Measurements from ENCODE around the gene MEGF11.
A peak's percentile ranks its signal among the peaks of the same experiment; 100 is the strongest.

MEGF11 gene

GRCh38 chr15:66108483-66109265 lies 144.9 kb downstream of the MEGF11 start:
- DNase-seq = no peak

- no peak for DNase-seq
Observed at GRCh38 chr15:66107070-66107469, 146.5 kb downstream of the MEGF11 start.

GRCh38 chr15:66105286-66106265 lies 148.0 kb downstream of the MEGF11 start:
- no peak for DNase-seq

GRCh38 chr15:66103293-66103590 lies 150.3 kb downstream of the MEGF11 start:
- no peak for DNase-seq

GRCh38 chr15:66102563-66103292 lies 150.8 kb downstream of the MEGF11 start:
- no peak for DNase-seq

GRCh38 chr15:66101715-66102395 lies 151.7 kb downstream of the MEGF11 start:
- no peak for DNase-seq

- DNase-seq = no peak
Observed at GRCh38 chr15:66100761-66101160, 152.8 kb downstream of the MEGF11 start.

GRCh38 chr15:66099950-66100671 lies 153.4 kb downstream of the MEGF11 start:
- DNase-seq = no peak

GRCh38 chr15:66098022-66098363 lies 155.6 kb downstream of the MEGF11 start:
- no peak for DNase-seq

GRCh38 chr15:66097151-66098021 lies 156.2 kb downstream of the MEGF11 start:
- DNase-seq = no peak

GRCh38 chr15:66096688-66097058 lies 156.9 kb downstream of the MEGF11 start:
- DNase-seq = no peak

- DNase-seq = no peak
Observed at GRCh38 chr15:66095871-66096687, 157.5 kb downstream of the MEGF11 start.

GRCh38 chr15:66094331-66094730 lies 159.2 kb downstream of the MEGF11 start:
- no peak for DNase-seq

GRCh38 chr15:66092053-66093016 lies 161.2 kb downstream of the MEGF11 start:
- no peak for DNase-seq

GRCh38 chr15:66089509-66089908 lies 164.0 kb downstream of the MEGF11 start:
- DNase-seq = no peak

GRCh38 chr15:66089049-66089448 lies 164.5 kb downstream of the MEGF11 start:
- no peak for DNase-seq

GRCh38 chr15:66085128-66085527 lies 168.4 kb downstream of the MEGF11 start:
- peak in 1 of 2 donors; percentile 19 for DNase-seq

GRCh38 chr15:66084704-66085103 lies 168.8 kb downstream of the MEGF11 start:
- DNase-seq = no peak
